HuH-7 (cell line): ENCODE measurements around the gene CIDEA.

Experiments
- DNase-seq: peaks from one replicate; pipeline ENCODE4 v3.0.0; 2011; ENCODE audit warnings: low spot score

Gene CIDEA

GRCh38 chr18:12321333-12321732, 67.2 kb downstream of the CIDEA start:
- no peak for DNase-seq

DNA sequence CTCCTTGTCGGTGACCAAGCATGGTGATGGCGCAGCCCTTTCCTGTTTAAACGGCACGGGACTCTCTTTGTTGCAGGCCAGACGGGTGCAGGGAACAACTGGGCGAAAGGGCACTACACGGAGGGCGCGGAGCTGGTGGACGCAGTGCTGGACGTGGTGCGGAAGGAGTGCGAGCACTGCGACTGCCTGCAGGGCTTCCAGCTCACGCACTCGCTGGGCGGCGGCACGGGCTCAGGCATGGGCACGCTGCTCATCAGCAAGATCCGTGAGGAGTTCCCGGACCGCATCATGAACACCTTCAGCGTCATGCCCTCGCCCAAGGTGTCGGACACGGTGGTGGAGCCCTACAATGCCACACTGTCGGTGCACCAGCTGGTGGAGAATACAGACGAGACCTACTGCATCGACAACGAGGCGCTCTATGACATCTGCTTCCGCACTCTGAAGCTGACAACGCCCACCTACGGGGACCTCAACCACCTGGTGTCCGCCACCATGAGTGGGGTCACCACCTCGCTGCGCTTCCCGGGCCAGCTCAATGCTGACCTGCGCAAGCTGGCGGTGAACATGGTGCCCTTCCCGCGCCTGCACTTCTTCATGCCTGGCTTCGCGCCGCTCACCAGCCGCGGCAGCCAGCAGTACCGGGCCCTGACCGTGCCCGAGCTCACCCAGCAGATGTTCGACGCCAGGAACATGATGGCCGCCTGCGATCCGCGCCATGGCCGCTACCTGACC, 71.0 kb downstream of the CIDEA start:
- no peak for DNase-seq

- DNase-seq, result no peak
Observed at GRCh38 chr18:12325726-12326245, 71.6 kb downstream of the CIDEA start.

- no peak for DNase-seq
Observed at GRCh38 chr18:12326711-12327460, 72.7 kb downstream of the CIDEA start.
